HG02642 (cell line): ENCODE data around the gene NUDT8.

Experiments
- ATAC-seq: cut with Tn5 transposase; IDR thresholded peaks from one replicate; pipeline ENCODE4 v1.9.1; 2021; ENCODE audit warnings: mild to moderate bottlenecking; ENCODE audit not compliant: unreplicated experiment, poor library complexity

NUDT8 gene, protein sequence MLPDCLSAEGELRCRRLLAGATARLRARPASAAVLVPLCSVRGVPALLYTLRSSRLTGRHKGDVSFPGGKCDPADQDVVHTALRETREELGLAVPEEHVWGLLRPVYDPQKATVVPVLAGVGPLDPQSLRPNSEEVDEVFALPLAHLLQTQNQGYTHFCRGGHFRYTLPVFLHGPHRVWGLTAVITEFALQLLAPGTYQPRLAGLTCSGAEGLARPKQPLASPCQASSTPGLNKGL

DNA sequence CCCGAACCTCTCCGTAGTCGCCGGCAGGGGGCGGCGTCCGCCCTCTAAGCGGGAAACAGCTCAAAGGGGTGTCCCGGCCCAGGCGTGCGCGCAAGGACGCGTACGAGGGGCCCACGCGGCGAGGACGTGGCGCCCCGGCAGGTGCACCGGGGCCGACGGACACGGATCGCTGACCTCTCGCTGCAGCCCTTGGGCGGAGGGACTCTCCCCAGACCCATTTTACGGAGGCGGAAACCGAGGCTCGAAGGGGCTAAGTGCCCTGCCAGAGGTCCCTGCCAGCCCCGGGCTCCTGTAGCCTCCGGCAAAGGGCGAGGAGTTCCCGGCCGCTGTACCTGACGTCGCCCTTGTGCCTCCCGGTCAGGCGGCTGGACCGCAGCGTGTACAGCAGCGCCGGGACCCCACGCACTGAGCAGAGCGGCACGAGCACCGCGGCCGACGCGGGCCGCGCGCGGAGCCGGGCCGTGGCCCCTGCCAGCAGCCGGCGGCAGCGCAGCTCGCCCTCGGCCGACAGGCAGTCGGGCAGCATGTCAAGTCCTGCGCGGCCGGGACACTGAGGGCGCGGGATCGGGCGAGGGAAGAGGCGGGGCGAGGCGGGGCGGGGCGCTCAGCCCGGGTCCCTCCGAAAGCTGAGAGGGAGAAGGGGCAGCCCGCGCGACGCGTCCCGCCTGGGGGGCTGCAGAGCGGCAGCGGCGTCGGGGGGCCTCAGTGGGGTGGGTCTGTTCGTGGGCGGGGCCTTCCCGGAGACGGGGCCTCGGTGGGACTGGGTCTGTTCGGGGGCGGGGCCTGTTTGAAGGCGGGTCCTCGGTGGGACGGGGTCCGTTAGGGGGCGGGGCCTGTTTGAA lies at the start of gene NUDT8:
Gene NUDT8, minus strand, starts transcription at position 552 of the 842 bp plus-strand sequence. Its CDS starts 26 bp downstream, at position 526.
- ATAC-seq: peak; percentile 48

DNA sequence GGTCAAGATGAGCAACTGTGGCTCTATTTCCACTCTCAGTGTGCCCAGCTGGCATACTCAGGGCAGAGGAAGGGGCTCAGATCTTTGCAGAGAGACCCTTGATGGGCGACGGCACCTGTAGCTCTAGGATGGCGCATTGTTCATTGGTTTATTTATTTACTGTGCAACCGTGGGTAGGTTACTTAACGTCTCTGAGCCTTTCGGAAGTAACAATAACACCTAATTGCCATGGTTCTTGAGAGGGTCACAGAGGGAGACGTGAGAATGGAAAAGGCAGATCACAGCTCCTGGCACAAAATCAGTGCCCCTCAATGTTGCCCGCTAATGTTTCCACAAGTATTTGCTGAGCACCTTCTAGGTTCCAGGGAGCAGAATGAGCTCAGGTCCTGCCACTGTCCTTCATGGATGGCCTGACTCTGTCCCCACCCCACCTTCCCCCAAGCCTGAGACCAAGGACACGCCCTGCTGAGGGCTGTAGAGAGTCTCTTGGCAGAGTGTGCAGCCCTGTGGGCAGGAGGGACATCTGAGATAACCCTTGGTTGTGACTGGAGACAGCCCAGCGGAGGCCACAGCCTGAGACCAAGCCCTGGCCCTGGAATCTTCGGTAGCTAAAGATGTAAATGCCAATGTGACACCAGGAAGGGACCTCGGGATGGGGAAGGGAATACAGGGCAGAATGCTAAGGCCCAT lies 45.5 kb upstream of the NUDT8 start:
- ATAC-seq: no peak

DNA sequence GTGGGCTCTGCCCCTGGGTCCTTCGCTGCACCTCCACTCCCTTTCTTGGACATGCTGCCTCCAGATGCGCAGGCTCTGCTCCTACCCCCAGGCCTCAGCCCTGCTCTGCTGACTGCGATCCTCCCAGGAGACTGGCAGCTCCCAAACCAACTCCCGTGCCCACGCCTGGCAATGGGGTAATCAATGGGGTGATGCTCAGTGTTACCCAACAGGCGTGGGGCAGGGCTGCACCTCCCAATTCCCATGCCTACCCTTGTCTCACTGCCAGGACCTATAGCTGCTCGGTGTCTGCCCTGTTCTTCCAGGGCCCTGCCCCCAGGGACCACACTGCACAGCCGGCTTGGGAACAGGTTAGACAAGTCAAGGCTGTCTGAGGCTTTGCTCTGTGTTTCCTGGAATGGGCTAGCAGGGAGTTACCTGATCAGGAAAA lies 44.7 kb upstream of the NUDT8 start, which contains the start of gene ALDH3B2:
Gene ALDH3B2, minus strand, starts transcription at position 182 of the 430 bp plus-strand sequence. CDS start 7,688 bp downstream, outside the sequence.
- no peak for ATAC-seq

DNA sequence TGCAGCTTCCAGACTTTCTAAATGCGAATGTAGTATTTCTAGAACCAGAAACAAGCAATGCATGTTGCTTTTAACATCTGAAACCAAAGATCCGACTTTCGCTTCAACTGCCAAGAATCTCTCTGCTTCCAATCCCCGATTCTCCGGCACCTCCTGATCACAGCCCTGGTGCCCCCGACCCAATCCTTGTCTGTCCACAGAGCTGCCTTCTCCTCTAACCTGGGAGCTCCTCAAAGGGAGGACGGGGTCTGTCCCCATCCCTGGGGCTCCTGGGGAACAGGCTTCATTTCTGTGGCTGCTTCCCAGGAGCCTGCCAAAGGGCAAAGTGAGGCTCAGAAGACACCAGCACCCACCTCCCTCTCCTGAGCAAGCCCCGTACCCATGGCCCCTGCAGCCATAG lies 44.2 kb upstream of the NUDT8 start:
- no peak for ATAC-seq

DNA sequence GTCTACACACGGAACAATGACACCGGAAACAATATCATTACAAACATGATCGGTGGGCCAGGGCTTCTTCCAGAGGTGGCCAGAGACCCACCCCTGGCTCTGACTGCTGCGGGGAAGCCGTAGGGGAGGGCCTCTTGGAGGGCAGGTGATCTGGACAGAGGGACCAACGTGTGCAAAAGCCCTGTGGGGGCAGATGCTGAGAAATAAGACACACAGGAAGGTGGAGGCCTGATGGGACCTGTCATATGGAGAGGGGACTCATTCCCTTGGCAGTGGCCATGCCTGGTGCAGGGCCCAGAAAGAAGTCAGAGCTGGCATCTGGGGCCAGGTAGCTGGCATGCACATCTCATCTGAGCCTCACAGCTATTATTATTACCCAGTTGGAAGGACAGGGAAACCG lies 43.6 kb upstream of the NUDT8 start:
- no peak for ATAC-seq

DNA sequence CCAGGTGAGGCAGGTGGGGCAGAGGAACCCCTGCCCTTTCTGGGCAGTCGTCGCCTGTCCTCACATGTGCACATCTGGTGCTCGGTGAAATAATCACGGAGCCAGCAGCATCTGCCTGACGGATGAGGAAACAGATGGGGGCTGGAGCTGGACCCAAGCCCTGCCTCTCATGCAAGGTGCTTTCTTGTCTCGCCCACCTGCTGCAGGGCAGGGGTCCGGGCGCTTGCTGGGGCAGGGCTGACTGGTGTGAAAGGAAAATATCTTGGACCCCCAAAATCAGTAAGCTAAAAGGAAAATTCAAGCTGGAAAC lies 41.4 kb upstream of the NUDT8 start:
- ATAC-seq: no peak

DNA sequence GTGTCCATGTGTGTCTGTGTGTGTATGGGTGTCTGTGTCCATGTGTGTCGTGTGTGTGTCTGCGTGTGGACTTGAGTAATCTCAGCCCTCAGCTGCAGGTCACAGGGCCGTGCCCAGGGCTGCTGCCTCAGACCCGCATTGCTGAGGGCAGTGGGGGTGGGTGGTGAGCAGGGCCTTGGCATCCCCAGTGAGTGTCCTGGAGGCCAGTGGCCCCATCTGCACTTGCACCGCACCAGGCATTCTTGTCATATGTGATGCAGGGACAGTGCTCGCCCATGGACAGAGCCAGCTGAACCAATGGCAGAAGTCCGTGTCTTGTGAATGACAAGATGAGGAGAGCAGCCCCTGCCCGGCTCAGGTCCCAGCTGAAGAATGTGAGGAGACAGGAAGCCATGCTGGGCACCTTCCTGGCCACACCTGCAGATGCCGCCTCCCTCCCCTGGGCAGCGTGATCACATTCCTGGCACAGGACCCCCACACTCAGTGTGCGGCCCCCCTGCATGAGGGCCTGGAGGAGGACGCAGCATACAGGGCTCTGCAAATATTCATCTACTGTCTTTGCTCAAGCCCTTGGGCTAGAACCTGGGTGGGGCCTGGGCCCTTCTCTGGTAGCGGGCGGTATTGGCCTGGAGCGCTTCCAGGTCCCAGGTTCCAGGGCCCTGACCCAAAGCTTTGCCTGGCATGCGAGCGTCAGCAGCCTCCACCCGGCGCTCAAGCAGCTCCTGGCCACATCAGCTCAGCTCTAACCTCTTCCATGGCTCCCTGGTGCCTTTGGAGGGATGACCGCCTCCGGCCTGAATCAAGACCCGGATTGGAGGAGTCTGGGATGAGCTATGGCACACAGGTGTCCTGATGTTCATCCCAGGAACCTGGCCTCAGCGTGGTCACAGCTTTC lies 40.8 kb upstream of the NUDT8 start:
- no peak for ATAC-seq

DNA sequence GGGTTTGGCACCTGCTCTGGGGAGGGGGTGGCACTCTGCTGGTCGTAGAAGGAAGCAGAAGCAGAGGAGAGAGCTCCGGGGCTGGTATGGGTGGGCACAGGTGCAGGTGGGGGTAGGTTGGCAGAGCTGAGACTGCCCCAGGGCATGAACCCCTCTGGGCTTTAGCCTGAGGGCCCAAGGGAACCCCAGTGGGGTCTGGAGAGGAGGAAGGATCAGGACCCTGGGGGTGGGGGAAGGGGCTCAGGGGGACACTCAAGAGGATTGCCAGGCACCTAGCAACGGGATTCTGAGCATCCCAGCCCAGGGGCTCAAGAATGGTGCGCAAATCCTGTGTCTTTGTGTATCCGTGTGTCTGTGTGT lies 38.4 kb upstream of the NUDT8 start:
- no peak for ATAC-seq

DNA sequence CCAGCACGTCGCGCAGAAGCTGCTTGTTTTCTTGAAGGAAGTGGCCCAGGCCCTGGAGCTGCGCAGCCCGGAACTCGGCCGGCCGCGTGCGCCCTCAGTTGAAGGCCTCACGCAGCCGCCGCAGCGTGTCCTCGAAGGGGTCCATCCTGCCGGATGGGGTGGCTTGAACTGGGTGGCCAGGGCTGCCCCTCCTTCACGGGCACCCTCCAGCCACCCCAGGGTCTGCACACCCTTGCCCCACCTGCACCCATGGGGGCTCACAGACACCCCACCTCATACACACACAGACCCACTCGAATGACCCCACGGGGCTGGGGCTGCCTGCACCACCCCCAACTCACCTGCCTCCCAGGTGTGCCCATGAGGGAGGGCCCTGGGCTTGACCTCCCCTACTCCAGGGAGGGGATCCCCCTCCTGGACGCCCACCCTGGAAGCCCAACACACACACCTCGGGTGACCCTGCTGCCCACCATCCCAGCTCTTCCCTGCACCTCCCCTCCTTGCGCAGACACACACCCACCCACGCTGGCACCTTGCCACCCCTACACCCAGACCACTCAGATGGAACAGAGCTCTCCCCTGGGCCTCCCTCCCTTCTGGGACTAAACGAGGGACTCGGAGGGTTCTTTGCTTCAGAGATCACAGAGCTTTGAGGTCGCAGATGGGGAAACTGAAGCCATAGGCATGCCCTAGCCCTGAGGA lies 37.9 kb upstream of the NUDT8 start:
- no peak for ATAC-seq

DNA sequence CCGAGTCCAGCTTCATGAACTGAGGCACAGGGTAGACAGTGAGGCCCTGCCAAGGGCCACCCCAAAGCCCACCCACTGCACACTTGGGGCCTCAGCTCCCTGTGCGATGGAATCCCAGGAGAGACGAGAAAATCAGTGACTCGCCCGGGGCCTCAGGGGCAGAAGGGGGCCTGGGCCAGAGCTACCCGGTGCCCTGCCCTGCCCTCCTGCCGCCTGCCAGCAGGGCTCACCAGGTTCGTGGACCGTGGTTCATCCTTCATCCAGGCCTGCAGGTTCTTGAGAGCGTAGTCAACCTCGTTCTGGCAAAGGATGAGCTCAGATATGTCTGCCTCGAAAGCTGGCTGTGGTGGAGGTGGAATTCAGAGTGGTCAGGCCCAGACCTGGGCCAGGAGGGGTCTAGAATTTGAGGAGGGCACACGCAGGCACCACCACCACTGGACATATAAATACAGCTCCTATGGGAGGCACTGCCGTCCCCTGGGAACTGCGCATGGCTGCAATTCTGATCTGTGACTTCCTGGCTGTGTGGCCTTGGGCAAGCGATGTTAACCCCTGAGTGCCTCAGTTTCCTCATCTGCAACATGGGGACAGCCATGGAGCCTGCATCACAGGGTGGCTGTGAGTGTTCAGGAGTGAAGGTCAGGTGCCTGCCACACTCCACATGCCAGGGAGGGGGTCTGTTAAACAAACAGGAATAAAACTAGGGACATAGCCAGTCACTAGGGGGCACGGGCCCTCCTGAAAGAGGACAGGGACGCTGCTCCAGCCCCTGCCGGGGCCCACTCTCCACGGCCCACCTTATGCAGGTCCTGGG lies 37.1 kb upstream of the NUDT8 start:
- ATAC-seq: no peak

DNA sequence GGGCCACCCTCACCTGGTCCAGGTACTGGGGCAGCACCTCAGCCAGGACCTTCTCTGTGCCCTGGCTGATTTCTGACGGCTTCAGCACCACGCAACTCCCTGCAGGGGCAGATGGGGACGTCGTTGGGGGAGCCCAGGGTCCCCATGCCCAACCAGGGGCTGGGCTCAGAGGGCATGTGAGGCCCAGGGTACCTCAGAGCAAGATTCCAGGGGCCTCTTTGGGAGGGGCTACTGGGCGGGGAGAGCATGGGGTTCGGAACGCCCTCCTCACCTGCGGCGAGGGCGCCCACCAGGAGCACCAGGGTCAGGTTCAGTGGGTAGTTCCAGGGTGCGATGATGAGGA lies 36.5 kb upstream of the NUDT8 start:
- ATAC-seq: no peak

DNA sequence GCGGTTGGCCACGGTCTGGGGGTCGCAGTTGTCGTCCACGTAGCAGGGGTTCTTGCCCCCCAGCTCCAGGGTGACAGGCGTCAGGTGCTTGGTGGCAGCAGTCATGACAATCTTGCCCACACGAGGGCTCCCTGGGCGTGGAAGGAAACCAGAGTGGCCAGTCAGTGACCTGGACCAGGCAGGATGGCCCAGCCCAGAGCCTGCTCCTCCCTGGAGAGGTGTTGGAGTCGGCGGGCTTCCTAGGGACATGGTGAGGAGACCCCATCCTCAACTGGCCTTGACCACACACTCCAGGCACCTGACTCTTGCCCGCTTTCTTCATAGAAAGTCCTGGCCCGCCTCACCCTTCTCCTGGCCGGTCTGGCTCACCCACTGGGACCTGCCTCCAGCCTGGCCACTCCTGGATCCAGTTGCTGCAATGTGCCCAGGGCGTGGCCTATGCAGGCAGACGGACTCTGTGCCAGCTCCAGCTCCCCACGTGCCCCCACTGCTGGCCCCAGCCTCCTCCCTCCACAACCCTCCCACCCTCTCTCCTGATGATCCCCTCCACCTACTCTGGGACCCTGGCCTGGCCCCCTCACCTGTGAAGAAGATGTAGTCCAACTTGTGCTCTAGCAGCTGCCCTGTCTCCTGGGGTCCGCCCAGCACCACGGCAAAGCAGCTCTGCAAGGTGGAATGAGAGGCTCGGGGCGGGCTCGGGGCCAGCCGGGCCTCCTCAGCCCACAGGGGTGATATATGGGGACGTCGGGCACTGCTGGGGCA lies 36.0 kb upstream of the NUDT8 start:
- no peak for ATAC-seq

DNA sequence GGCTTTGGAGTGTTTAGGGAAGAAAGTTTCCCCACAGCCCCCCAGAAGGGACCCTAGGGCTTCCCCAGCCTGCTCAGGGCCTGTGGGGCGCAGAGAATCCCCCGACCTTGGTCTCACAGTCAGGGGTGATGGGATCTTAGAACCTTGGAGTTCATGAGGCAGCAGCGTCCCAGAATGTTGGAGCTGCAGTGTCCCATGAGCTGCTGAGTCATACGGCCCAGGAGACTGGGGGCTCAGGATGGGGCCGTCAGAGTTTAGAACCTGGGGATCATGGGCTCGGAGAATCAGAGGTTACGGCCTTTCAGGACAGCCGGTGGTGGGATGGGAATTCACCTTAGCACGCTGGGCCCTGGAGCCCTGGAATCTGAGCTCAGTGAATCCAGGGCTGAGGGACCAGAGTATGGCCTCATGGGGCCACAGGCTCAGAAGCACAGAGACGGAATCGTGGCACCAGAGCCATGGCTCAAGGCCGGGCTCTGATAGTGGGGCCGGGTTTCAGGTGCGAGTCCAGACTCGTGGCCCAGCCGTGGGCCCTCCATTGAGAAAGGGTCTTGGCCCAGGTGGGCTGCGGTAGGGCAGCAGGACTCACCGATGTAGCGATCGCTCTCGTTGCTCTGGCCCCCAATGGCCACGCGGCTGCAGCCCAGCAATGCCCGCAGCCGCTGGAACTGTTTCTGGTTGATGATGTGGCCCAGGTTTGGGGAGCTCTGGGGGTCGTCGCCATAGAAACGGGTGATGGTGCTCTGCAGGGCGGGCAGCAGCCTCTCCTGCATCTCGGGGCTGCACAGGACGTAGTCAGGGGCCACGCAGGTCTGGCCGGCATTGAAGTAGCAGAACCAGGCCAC lies 35.2 kb upstream of the NUDT8 start:
- no peak for ATAC-seq

DNA sequence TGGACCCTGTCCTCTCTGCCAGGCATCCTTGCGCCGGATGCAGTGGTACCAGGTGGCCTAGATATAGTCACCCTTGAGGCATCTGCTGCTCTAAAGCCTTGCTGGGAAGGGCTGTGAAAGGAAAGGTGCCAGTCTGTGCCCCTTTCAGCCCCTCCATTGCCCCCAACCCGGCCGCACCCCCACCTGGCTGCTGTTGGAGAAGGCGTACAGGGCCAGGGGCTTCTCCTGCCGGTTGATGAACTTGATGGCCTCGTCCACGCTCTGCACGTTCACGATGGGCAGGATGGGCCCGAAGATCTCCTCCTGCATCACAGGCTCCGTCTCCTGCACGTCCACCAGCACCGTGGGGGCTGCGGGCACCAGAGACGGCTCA lies 34.5 kb upstream of the NUDT8 start:
- ATAC-seq: no peak

DNA sequence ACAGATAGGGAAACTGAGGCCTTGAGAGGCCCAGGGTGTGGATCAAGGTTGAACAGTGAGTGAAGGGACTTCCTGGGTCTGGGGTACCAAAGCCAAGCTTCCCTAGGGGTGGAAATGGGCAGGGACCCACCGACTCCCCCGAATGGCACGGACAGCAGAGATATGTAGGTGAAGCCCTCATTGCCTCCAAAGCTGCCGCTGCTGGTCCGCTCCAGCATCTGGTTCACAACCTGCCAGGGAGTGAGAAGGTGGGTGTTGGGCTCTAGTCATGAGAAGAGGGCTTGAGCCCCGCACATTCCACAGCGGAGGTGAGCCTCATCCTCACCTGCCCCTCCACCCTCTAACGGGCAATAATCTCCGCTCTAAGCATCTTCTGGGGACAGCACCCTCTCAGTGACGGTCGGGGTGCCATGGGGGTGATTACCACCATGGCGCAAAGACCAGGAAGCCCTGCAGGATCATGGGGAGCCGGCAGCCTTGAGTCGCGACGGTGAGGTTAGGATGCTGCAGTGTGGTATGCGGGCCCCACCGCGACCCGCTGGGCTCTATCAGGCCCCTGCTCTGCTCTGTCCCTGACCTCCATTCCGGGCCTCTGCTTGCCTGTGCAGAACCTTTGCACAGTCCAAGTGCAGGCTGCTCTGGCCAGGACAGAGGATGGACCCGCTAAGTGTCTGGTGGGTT lies 33.9 kb upstream of the NUDT8 start:
- no peak for ATAC-seq

DNA sequence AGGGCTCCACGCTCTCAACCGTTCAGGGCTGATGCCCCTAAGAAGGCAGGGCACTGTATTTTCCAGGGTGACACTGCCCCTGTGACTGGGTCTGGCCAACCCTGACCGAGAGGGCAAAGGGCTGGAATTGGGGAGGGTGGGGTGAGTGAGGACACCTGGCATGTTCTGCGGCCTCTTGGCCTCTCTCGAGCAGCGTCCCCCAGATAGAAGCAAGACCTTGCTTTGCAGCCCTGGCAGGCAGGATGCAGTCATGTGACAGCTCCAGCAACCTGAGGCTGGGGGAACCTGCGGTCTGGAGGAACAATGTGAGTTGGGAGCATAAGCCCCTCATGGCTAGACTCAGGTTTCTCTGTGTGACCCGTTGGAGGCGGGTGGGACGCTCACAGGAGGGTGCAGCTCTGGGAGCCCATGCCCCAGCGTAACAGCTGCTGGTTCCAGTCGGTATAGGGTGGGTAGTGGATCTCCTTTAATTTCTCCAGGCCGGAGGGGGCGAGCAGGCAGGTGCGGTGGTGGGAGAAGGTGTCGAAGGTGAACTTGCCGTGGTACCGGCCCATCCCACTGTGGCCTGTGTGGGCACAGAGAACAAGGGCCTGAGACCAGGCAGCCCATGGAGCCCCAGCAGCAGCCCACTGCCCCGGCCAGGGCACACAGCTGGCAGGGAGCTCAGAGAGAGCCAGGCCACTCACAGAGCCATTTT lies 33.2 kb upstream of the NUDT8 start:
- no peak for ATAC-seq
